Activated CD8-positive, alpha-beta memory T cell treated with anti-CD3 and anti-CD28 coated beads, Interleukin-2, amount 50 U/mL, for 1 hour (primary cell): ENCODE measurements around the gene SIK1.
"Not testable (repeated sequence)": the region's sequence is repeated elsewhere in the genome, so short reads cannot be mapped to it uniquely, and the experiment has no call there.

Experiments used
- DNase-seq: peaks from one replicate; pipeline ENCODE4 v3.0.0-alpha.2; 2020; ENCODE audit errors: extremely low read depth

Gene SIK1

GRCh38 chr21:43439316-43440075, 12.6 kb upstream of the SIK1 start:
- not testable (repeated sequence) for DNase-seq

- DNase-seq, result not testable (repeated sequence)
Observed at GRCh38 chr21:43436272-43436671, 9.3 kb upstream of the SIK1 start.

GRCh38 chr21:43433340-43434136, 6.6 kb upstream of the SIK1 start:
- DNase-seq, result not testable (repeated sequence)

GRCh38 chr21:43430830-43431416, 4.0 kb upstream of the SIK1 start:
- not testable (repeated sequence) for DNase-seq

- DNase-seq, result not testable (repeated sequence)
Observed at GRCh38 chr21:43428964-43429363, 2.0 kb upstream of the SIK1 start.

- not testable (repeated sequence) for DNase-seq
Observed at GRCh38 chr21:43427242-43427559, 270 bp upstream of the SIK1 start.

GRCh38 chr21:43426004-43426403, 927 bp downstream of the SIK1 start:
- DNase-seq, result not testable (repeated sequence)

- not testable (repeated sequence) for DNase-seq
Observed at GRCh38 chr21:43419475-43419874, 7.5 kb downstream of the SIK1 start.

GRCh38 chr21:43414576-43414975, 12.4 kb downstream of the SIK1 start:
- DNase-seq, result not testable (repeated sequence)

- DNase-seq, result not testable (repeated sequence)
Observed at GRCh38 chr21:43412020-43412788, 14.7 kb downstream of the SIK1 start.

- DNase-seq, result not testable (repeated sequence)
Observed at GRCh38 chr21:43410456-43411068, 16.4 kb downstream of the SIK1 start.

GRCh38 chr21:43407139-43407538, 19.8 kb downstream of the SIK1 start:
- DNase-seq, result not testable (repeated sequence)

GRCh38 chr21:43404450-43404849, 22.5 kb downstream of the SIK1 start:
- DNase-seq, result not testable (repeated sequence)

- not testable (repeated sequence) for DNase-seq
Observed at GRCh38 chr21:43403651-43404430, 23.1 kb downstream of the SIK1 start.

GRCh38 chr21:43401125-43401524, 25.8 kb downstream of the SIK1 start:
- not testable (repeated sequence) for DNase-seq

GRCh38 chr21:43399595-43400015, 27.3 kb downstream of the SIK1 start:
- not testable (repeated sequence) for DNase-seq

GRCh38 chr21:43399136-43399535, 27.8 kb downstream of the SIK1 start:
- not testable (repeated sequence) for DNase-seq

GRCh38 chr21:43398533-43398932, 28.4 kb downstream of the SIK1 start:
- DNase-seq, result not testable (repeated sequence)

GRCh38 chr21:43398000-43398399, 28.9 kb downstream of the SIK1 start:
- not testable (repeated sequence) for DNase-seq

- not testable (repeated sequence) for DNase-seq
Observed at GRCh38 chr21:43397439-43397808, 29.5 kb downstream of the SIK1 start.
